HG02759 (cell line): ENCODE results near the gene OBSCN.

ENCODE experiments used
- ATAC-seq: cut with Tn5 transposase; IDR thresholded peaks from one replicate; pipeline ENCODE4 v1.9.1; 2021; ENCODE audit warnings: mild to moderate bottlenecking, moderate library complexity; ENCODE audit not compliant: unreplicated experiment

The OBSCN gene

DNA sequence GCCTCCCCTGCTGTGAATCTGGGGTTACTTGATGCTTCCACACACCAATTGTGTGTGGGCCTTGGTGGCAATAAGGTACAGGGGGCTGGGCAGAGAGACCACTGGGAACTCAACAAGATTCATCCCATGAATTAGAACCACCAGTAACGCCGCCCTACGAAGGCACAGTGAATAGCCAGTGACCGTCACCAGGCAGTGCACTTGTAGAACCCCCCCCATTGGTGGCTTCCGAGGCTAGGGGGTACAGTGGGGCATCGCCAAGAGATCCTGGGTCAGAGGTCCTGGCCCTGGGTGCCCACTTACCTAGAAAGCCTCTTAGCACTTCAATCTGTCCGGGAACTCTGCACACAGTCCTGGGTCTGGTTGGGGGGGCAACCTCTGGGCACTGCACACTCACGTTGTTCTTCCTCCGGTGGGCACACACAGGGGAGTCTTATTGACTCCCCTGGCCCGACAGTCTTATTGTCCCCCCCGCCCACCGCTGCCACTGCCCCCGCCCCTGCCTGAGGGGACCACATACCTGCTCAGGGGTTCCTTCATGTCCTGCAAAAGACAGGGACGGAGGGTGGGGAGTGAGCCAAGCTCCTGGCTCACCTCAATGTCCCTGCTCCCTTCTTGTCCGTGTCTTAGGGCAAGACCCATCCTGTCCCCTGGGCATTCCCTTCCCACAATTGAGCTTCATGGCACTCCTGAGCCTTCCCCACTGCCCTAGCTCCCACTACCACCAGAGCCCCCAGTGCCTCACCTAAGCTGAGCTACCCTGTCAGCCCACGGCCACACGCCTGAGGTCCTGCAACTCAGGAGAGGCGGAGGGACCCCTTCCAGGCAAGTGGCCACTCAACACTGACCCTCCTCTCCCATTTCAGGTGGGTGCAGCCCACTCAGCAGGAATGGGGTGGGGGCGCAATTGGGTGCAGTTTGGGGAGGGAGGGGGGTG lies 201.3 kb downstream of the OBSCN start:
- no peak for ATAC-seq

DNA sequence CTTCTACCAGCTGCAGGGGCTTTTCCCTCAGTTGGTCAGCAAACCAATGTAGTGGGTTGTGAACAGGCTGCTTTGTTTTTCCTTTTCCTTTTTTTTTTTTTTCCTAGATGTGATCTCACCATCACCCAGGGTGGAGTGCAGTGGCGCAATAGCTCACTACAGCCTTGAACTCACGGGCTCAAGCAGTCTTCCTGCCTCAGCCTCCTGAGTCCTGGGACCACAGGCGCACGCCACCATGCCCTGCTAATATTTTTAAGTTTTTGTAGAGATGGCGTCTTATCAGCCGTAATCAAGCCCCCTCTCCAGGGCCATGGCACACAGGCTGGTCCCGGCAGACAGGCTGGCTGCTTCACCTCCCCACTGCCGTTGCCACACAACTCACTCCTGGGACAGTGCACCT lies 202.2 kb downstream of the OBSCN start:
- ATAC-seq, result no peak

DNA sequence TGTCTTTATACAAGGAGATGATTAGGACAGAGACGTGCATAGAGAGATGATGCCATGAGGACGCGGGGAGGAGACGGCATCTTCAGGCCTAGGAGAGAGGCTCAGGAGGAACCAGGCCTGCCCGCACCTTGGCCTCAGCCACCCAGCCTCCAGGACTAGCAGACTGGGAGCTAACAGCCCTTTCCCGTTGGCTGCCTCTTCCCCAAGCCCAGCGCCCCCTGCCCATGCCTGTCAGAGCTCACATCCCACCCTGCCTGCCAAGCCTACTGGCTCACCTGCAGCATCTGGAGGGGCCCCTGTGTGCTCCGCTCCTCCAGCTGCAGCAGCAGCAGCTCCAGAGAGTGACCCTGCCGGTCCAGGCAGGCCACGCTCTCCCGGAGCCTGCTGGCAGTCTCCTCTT lies 202.8 kb downstream of the OBSCN start:
- ATAC-seq, result no peak

DNA sequence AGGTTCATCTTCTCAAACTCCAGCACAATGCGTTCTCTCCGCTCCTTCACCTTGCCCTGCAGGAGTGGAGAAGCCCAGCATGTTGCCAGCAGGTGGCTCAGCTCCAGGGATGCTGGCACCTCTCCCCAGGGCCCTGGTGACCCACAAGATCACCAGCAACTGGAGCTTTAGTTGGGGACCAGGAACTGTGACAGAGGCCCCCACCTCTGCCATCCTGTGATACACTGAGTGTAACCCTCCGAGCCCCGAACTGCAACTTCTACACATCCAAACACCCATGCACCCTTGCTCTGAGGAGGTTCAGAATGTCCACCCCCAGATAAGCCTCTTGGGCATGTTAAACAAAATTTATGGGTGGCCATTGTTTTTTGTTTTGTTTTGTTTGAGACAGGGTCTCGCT lies 203.3 kb downstream of the OBSCN start:
- ATAC-seq, result no peak

GRCh38 chr1:228411548-228412430 lies 203.9 kb downstream of the OBSCN start:
- ATAC-seq, result no peak

- no peak for ATAC-seq
Measured at GRCh38 chr1:228413241-228414010, 205.6 kb downstream of the OBSCN start.

GRCh38 chr1:228414511-228415211 lies 206.8 kb downstream of the OBSCN start:
- ATAC-seq, result no peak

DNA sequence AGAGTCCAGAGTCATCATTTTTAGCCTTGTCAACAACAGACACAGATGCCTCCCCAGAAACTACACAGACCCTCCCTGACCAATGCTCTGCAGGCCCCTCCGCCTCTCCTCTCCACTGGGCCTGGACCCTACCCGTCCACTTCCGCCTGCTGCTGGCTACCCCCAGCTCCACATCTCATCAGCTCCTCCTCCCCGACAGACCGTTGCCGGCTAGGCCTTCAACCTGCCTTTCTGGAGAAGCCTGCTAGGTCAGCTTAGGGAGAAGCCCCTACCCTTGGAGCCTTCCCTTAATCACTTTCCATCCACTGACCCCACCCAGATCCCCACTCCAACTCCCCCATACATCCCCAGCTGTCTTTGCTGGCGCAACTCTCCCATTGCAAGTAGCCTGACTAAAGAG lies 207.4 kb downstream of the OBSCN start:
- no peak for ATAC-seq

DNA sequence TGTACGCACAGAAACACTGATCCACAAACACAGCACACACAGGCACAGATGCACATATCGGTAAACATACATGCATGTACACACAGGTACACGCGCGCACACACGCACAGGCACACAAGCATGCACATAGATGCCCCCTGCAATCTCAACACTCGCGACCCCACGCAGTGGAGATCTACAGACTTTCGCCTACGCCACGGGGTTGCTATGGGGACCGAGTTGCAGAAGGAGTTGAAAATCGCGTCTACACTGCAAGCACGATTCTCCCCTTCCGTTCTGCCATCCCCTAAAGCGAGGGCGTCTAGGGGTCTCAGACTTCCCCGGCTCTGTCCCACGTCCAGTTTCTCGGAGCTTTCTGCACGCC lies 208.0 kb downstream of the OBSCN start:
- ATAC-seq, result no peak

DNA sequence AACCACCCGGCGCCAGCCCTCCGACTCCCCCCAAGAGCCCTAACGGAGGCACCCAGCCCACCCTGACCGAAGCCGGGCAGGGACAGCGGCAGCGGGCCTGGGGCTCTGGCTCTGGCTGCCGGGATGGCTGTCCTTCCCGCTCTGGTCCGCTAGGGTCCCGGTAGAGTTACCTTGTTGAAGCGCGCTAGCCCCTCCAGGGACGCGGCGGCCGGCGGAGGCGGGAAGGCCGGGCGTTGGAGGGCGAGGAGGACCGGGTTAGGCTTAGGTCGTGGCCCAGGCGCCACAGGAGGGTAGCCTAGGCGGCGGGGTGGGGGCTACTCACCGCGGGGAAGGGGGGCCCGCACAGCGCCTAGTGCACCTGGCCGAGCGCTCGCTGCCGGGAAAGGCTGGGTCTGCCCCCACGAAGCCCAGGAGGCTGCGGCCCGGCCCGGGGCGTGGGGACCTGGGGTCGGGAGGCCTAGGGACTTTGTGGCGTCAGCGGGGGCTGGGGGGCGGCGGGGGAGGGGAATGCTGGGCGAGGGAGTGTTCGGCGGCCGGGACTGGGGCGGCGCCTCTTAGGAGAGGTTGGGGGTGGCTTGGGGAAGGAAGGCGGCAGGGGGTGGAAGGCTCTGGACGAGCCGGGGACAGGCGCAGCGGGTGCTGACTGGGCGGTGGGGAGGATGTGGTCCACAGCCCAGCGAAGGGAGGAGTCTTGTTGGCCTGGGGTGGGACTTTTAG lies 208.5 kb downstream of the OBSCN start, which contains the start of gene TRIM17:
TRIM17 (minus strand) TSS at position 645 of the 717 bp plus-strand sequence. CDS start 1,789 bp downstream, outside the sequence.
- ATAC-seq, result no peak

DNA sequence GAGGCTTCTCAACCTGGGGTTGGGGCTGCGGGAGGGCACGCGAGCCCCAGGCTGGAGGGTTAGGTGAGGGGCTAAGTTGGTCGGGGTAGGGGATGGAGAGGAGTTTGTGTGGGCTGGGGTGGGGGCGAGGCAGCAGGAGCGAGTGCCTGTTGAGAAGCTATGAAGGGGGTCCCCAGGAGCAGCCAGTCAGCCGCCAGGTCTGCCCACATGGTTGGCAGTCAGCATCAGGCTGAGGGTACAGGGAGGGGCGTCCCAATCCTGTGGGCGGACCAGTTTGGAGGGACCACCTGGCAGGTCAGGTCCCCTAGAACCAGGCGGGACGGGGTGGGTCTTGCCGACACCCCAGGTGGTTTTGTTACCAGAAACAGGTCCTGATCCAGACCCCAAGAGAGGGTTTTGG lies 209.2 kb downstream of the OBSCN start:
- no peak for ATAC-seq

DNA sequence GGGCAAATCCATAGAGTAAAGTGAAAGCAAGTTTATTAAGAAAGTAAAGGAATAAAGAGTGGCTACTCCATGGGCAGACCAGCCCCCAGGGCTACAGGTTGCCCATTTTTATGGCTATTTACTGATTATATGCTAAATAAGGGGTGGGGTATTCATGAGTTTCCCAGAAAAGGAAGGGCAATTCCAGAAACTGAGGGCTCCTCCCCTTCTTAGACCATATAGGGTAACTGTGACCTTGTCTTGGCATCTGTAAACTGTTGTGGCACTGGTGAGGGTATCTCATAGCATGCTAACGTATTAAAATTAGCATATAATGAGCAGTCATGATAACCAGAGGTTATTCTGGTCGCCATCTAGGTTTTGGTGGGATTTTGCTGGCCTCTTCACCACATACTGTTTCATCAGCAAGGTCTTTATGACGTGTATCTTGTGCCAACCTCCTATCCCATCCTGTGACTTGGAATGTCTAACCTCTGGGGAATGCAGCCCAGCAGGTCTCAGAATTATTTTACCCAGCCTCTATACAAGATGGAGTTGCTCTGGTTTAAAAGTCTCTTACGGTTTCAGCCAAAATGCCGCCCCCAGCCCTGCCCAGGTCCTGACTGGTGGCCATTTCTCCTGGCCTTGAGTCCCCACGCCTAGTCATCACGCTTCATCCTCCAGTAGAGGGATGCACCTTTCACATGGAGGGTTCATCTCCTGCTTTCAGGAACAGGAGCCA lies 209.8 kb downstream of the OBSCN start:
- no peak for ATAC-seq

DNA sequence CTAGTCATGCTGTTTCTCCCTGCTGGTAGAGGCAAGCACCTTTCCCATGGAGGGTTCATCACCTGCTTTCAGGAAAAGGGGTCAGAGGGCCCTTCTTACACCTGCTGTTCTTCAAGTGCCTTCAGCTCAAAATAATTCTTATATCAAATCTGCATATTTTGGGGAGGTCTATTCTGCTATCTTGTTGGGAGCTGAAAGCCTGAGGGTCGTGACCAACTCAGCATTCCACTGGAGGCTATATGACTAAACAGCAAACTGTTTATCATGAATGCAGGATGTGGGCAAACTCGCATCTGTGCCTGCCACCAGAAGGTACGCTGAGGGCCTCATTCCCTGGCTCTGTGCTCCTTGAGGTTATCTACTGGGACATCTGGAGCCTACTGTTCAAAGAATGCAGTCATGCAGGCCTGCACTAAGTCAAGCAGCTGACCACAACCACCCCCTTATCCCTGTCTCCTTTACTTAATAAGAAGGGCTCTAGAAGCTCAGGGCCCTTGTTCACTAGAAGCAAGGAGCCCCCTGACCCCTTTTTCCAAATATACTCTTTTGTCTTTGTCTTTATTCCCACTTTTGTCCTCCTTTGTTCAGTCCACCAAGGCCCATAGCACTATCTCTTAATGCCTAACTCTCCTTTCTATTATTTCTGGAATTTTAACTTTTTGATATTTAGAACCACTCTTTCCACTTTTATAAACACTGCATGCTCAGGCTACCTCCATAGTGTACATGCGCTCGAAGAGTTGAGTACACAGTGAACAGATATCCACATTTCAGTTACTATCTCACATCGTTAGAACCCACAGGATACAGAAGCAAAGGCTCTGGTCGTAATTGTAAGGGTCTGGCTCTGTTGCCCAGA lies 213.4 kb downstream of the OBSCN start:
- no peak for ATAC-seq

GRCh38 chr1:228423404-228424053 lies 215.7 kb downstream of the OBSCN start:
- no peak for ATAC-seq

DNA sequence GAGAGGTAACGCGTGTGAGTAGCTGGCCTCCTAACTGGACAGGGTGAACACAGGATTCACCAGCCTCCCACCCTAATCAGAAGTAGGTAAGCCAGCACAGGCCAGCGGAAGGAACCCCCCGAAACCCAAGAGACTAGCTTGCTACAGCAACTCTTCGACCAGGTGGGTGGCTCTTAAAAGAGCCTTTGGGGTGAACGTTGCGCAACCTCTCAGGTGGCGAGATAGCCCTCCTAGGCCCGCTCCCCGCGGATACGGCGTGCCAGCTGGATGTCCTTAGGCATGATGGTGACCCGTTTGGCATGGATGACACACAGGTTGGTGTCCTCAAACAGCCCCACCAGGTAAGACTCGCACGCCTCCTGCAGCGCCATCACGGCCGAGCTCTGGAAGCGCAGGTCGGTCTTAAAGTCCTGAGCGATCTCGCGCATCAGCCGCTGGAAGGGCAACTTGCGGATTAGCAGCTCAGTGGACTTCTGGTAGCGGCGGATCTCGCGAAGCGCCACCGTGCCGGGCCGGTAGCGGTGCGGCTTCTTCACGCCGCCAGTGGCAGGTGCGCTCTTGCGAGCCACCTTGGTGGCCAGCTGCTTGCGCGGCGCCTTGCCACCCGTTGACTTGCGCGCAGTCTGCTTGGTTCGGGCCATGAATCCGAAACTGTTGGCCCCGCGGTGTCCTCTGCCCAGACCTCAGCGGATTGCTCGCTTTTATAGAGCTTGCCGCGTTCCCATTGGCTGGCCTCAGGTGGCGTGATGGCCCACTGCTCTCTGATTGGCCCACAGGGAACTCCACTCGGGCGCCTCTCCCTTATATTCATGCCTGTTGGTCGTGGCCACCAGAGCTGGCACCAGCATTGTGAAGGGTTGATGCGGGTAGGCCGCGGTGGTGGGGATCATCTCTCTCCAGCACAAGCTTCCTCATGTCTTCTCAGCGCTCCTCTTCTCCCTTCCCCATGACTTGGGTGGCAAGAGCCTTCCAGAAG lies 217.1 kb downstream of the OBSCN start:
- ATAC-seq, result no peak

DNA sequence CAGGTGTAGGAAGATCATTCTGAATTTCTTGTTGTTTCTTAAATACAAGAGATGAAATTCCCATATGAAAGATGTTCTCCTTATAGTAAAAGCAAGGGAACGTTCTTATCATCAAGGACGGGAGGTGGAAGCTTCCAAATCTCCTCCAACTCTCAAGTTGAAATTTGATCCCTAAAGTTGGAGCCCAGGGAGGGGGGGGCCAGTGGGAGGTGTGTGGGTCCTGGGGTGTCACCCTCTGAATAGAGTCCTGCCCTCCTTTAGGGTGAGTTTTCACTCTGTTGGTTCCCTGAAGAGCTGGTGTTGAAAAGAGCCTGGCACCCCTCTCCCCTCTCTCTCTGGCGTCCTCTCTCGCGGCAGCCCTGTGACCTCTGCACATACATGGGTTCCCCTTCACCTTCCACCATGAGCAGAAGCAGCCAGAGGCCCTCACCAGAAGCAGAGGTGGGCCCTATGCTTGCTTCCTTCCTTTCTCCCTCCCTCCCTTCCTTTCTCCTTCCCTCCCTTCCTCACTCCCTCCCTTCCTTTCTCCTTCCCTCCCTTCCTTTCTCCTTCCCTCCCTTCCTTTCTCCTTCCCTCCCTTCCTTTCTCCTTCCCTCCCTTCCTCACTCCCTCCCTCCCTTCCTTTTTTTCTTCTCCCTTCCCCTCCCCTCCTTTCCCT lies 218.8 kb downstream of the OBSCN start:
- no peak for ATAC-seq
